Psoas muscle (tissue), 8 donors: ENCODE data around the gene TRAPPC2L. TPM values are rescaled to one million over a fixed set of nuclear protein-coding genes. Genes with fewer than 3 reads are reported as not detected.

Experiments used
- ATAC-seq, 4 donors: fragments of 200-7000 bp; cut with Tn5 transposase; one replicate each; pipeline ENCODE4 v1.9.1; 2020; ENCODE audit warnings: moderate library complexity in 3 of 4, mild to moderate bottlenecking in 2 of 4
- DNase-seq, 2 donors: peaks; one replicate each; pipeline ENCODE4 v3.0.0-alpha.2; 2020
- H3K27ac ChIP-seq: fragments of 200-600 bp; one replicate; pipeline ENCODE4 v1.8.0; 2022
- H3K27me3 ChIP-seq, 3 donors: fragments of 200-600 bp in 1 of 3; one replicate each; pipeline versions ENCODE4 v1.6.1 to v1.8.0; 2013 to 2022; ENCODE audit warnings: low read length in 2 of 3, mild to moderate bottlenecking in 2 of 3, moderate library complexity in 1 of 3; ENCODE audit not compliant: insufficient read depth in 3 of 3
- H3K36me3 ChIP-seq, 2 donors: fragments of 200-600 bp in 1 of 2; one replicate each; pipeline versions ENCODE4 v1.6.1 to v1.8.0; 2013 to 2022; ENCODE audit warnings: low read depth in 1 of 2, mild to moderate bottlenecking in 1 of 2, moderate library complexity in 1 of 2; ENCODE audit not compliant: insufficient read depth in 1 of 2
- H3K4me1 ChIP-seq: fragments of 200-600 bp; one replicate; pipeline ENCODE4 v1.8.0; 2022
- H3K4me3 ChIP-seq: fragments of 200-600 bp; one replicate; pipeline ENCODE4 v1.8.0; 2022; ENCODE audit warnings: mild to moderate bottlenecking
- H3K9me3 ChIP-seq: fragments of 200-600 bp; one replicate; pipeline ENCODE4 v1.8.0; 2022
- CTCF ChIP-seq: fragments of 200-600 bp; IDR thresholded peaks from one replicate; pipeline ENCODE4 v1.8.0; 2022; ENCODE audit warnings: antibody characterized with exemption
- WGBS, 3 donors: extraction: QIAGEN DNeasy Blood & Tissue Kit; methylation state at CpG; one replicate each; pipeline versions ENCODE4 v1.1.6 to v1.1.7; 2013; 5-methylcytosine and 5-hydroxymethylcytosine counted together
- intact Hi-C, 2 donors: fragments of 100-400 bp; cut with DNase I; formaldehyde crosslinking; loops; one replicate each; pipeline versions ENCODE4 v1.11.0 to v1.14.2; 2022
- polyA plus RNA-seq, 3 donors: library from polyadenylated mRNA; stranded (reverse); fragments of 200-250 nt; gene quantifications; one replicate each; pipeline ENCODE4 v1.2.3, GENCODE V29; 2013
- total RNA-seq, 4 donors: library from RNA; stranded (reverse); fragmentation: NEBNext Ultra II Directional in 2 of 4; extraction: Animal tissue kit (Norgen Biotek cat#: 25700) in 2 of 4; gene quantifications; one replicate each; pipeline versions ENCODE4 v1.2.1 to v1.2.4, GENCODE V29; 2021 to 2023
- donor health status: healthy with polysubstance abuse.
- donor health status: DM: no; HTN: no; CAD: no; lungs with moderate emphysema.
- donor health status: Bipolar disorder and iron deficiency.
- donor health status: healthy.
- donor health status: DM: yes; HTN: yes; CAD: no.
- donor health status: DM: no; HTN: no; CAD: no.
- donor health status: DM: no; HTN: no; CAD: no.
- donor health status: DM: yes; HTN: yes; CAD: no.

Gene TRAPPC2L
- total and polyA plus RNA-seq, 7 donors = 23.9 to 42.6 (median 38.6) TPM

DNA sequence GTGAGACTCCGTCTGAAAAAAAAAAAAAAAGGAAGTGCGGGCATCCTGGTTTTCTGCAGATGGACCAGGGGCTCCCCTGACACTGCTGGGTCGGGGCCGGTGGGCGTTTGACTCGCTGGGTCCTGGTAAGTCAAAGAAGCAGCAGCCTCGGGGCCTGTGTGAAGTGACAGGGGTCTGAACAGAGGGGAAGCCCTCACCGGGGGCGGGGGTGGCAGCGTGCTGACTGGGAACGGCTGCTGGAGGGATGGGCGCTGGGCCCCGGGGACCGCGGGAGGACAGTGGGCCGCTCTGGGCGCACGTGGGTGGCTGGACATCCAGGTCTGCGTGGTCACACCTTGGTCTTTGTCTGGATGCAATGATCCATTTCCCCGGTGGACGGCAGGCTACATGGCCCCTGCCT is 8.4 kb upstream of the TRAPPC2L start:
- no peak overlapping the region for H3K27ac ChIP-seq
- H3K9me3 ChIP-seq = no peaks in the 10 kb centered on the region
- H3K27me3 ChIP-seq = no peaks in the 10 kb centered on the region
- no peak for DNase-seq
- whole genome bisulfite sequencing, 3 donors = 88 to 93% (median 90%) methylated on average over 21 of the region's 21 CpGs
- no peak overlapping the region for H3K4me3 ChIP-seq
- peaks cover 0 to 4% of the 10 kb centered on the region in 2 donors for H3K36me3 ChIP-seq
- intact Hi-C loops = no loop called here
- no peak for ATAC-seq
- H3K4me1 ChIP-seq = no peaks in the 10 kb centered on the region
- no peak for TF ChIP-seq CTCF

- Histone ChIP-seq H3K9me3 (no peaks in the 10 kb centered on the region), H3K27me3 (no peaks in the 10 kb centered on the region), H3K4me1 (no peaks in the 10 kb centered on the region), H3K4me3 (no peak overlapping the region), H3K36me3 (peaks cover 0 to 4% of the 10 kb centered on the region in 2 donors), H3K27ac (no peak overlapping the region)
- WGBS, 3 donors = 90 to 95% (median 93%) methylated on average over 32 to 33 of the region's 33 CpGs
- DNase-seq (no peak), ATAC-seq (no peak)
- intact Hi-C loops = no loop called here
- TF ChIP-seq CTCF = no peak
Observed at GRCh38 chr16:88850531-88851199, 6.3 kb upstream of the TRAPPC2L start.

GRCh38 chr16:88851616-88852015 is 5.3 kb upstream of the TRAPPC2L start:
- no peak for TF ChIP-seq CTCF
- DNase-seq = no peak
- H3K27ac ChIP-seq = no peak overlapping the region
- no peaks in the 10 kb centered on the region for H3K27me3 ChIP-seq
- intact Hi-C loops = no loop called here
- no peak for ATAC-seq
- H3K4me3 ChIP-seq = no peak overlapping the region
- peaks cover 0 to 4% of the 10 kb centered on the region in 2 donors for H3K36me3 ChIP-seq
- peaks cover 4% of the 10 kb centered on the region for H3K4me1 ChIP-seq
- WGBS, 3 donors = 90 to 94% (median 93%) methylated on average over 19 of the region's 19 CpGs
- no peaks in the 10 kb centered on the region for H3K9me3 ChIP-seq

GRCh38 chr16:88853325-88853941 is 3.5 kb upstream of the TRAPPC2L start:
- no peaks in the 10 kb centered on the region for H3K27me3 ChIP-seq
- H3K36me3 ChIP-seq = peaks cover 0 to 4% of the 10 kb centered on the region in 2 donors
- no peak for DNase-seq
- intact Hi-C loops = no loop called here
- H3K27ac ChIP-seq = no peak overlapping the region
- TF ChIP-seq CTCF = no peak
- WGBS, 3 donors = 74 to 80% (median 76%) methylated on average over 17 of the region's 17 CpGs
- H3K4me3 ChIP-seq = no peak overlapping the region
- no peak for ATAC-seq
- H3K4me1 ChIP-seq = peaks cover 13% of the 10 kb centered on the region
- H3K9me3 ChIP-seq = no peaks in the 10 kb centered on the region
